Loucy (cell line): ENCODE measurements around the gene ECSCR.

ENCODE experiments used
- EZH2phosphoT487 ChIP-seq: fragments of 200-600 bp; IDR thresholded peaks from 2 replicates; pipeline ENCODE4 v1.6.1; 2018; ENCODE audit warnings: antibody characterized with exemption, mild to moderate bottlenecking, moderate library complexity, borderline replicate concordance
- TF ChIP-seq, protein P1 (sequence below): fragments of 200-600 bp; sonication (generic); conservative IDR thresholded peaks from 2 replicates; pipeline ENCODE4 v1.5.1; 2014; ENCODE audit warnings: mild to moderate bottlenecking, antibody characterized with exemption, low read length

DNA sequence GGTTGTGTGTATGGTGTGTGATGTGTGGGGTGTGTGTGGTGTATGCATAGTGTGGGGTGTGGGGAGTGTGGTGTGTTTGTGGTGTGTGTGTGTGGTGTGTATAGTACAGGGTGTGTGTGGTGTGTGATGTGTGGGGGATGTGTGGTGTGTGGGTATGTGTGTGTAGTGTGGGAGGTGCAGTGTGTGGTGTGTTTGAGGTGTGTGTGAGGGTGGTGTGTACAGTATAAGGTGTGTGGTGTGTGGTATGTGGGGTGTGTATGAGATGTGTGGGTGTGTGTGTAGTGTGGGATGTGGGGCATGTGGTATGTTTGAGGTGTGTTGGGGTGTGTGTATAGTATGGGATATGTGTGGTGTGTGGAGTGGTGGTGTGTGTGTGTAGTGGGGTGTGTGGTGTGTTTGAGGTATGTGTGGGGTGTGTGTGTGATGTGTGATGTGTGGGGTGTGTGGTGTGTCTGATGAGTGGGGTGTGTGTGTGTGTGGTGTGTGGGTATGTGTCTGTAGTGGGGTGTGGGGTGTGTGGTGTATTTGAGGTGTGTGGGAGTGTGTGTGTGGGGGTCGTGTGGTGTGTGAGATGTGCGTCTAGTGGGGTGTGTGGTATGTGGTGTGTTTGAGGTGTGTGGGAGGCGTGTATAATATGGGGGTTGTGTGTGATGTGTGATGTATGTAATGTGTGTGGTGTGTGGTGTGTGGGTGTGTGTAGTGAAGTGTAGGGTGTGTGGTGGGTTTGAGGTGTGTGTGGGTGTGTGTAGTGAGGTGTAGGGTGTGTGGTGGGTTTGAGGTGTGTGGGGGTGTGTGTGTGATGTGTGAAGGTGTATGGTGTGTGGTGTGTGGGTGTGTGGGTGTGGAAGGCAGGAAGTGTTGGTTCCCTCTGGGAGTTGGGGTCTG is 8.6 kb downstream of the ECSCR start:
- TF ChIP-seq, protein P1, sequence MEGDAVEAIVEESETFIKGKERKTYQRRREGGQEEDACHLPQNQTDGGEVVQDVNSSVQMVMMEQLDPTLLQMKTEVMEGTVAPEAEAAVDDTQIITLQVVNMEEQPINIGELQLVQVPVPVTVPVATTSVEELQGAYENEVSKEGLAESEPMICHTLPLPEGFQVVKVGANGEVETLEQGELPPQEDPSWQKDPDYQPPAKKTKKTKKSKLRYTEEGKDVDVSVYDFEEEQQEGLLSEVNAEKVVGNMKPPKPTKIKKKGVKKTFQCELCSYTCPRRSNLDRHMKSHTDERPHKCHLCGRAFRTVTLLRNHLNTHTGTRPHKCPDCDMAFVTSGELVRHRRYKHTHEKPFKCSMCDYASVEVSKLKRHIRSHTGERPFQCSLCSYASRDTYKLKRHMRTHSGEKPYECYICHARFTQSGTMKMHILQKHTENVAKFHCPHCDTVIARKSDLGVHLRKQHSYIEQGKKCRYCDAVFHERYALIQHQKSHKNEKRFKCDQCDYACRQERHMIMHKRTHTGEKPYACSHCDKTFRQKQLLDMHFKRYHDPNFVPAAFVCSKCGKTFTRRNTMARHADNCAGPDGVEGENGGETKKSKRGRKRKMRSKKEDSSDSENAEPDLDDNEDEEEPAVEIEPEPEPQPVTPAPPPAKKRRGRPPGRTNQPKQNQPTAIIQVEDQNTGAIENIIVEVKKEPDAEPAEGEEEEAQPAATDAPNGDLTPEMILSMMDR, result no peak
- TF ChIP-seq EZH2phosphoT487, result no peak
